Measurements from ENCODE around the gene MT1F. TPM values are rescaled to one million over a fixed set of nuclear protein-coding genes. Genes with fewer than 3 reads are reported as not detected.

The MT1F gene
- total and polyA plus RNA-seq, 2 donors (not counting 1 experiment from before 2014, with no cell fraction given): 4.3 to 5.3 TPM

GRCh38 chr16:56649271-56649670, 8.5 kb upstream of the MT1F start:
- Mint-ChIP-seq H3K27ac (no peak overlapping the region), H3K27me3 (peaks cover 42% of the 10 kb centered on the region), H3K4me1 (peaks cover 12% of the 10 kb centered on the region), H3K9me3 (ENCODE audit: insufficient read depth) (no peaks in the 10 kb centered on the region), H3K4me3 (no peak overlapping the region)
- Histone ChIP-seq H3K9me3 (ENCODE audit: control extremely low read depth in 1 of 3, control insufficient read depth in 2 of 3, insufficient read depth in 1 of 3, low read length in 2 of 3) (no peaks in the 10 kb centered on the region), H3K79me2 (ENCODE audit: control insufficient read depth, insufficient read depth, low read length) (no peaks in the 10 kb centered on the region), H3K9ac (ENCODE audit: low read length) (no peak overlapping the region), H3K4me2 (replicated peaks; ENCODE audit: low read depth, low read length, poor library complexity, severe bottlenecking) (no peak overlapping the region), H3K36me3 (replicated peaks in 1 of 2; ENCODE audit: control extremely low read depth in 1 of 2, control insufficient read depth in 1 of 2, extremely low read depth in 1 of 2, insufficient read depth in 2 of 2, low read length in 1 of 2) (no peaks in the 10 kb centered on the region), H4K20me1 (ENCODE audit: control insufficient read depth, insufficient read depth, low read length, poor library complexity, severe bottlenecking) (no peaks in the 10 kb centered on the region), H3K27ac (ENCODE audit: low read length in 2 of 2) (no peak overlapping the region), H2AFZ (ENCODE audit: insufficient read depth, low read depth, low read length, poor library complexity, severe bottlenecking) (no peak overlapping the region), H3K4me1 (ENCODE audit: control insufficient read depth in 2 of 2, insufficient read depth in 2 of 2, low read length in 2 of 2) (peaks cover 4 to 17% of the 10 kb centered on the region in 2 donors), H3K27me3 (replicated peaks in 1 of 4; ENCODE audit: control extremely low read depth in 1 of 4, control insufficient read depth in 3 of 4, insufficient read depth in 4 of 4, low read length in 3 of 4) (peaks cover 0 to 41% (median 13%) of the 10 kb centered on the region in 4 experiments), H3K4me3 (ENCODE audit: control extremely low read depth in 1 of 5, extremely low read depth in 1 of 5, insufficient read depth in 1 of 5, low read depth in 2 of 5, low read length in 4 of 5) (no peak overlapping the region)
- intact Hi-C loops (cut with micrococcal nuclease): no loop called here
- ChIA-PET CTCF (no interaction called here), POLR2A (no interaction called here)
- 90% methylated on average over 2 of the region's 2 CpGs for WGBS (ENCODE audit: insufficient coverage)
- no peak for ATAC-seq (ENCODE audit: low read depth)
- TF ChIP-seq CTCF (IDR thresholded peaks at IDR 0.05) (no peak), EZH2 (IDR thresholded peaks at IDR 0.05; ENCODE audit: borderline replicate concordance, insufficient read depth, low read depth, low read length, poor library complexity, severe bottlenecking) (no peak)
- no peak for DNase-seq

DNA sequence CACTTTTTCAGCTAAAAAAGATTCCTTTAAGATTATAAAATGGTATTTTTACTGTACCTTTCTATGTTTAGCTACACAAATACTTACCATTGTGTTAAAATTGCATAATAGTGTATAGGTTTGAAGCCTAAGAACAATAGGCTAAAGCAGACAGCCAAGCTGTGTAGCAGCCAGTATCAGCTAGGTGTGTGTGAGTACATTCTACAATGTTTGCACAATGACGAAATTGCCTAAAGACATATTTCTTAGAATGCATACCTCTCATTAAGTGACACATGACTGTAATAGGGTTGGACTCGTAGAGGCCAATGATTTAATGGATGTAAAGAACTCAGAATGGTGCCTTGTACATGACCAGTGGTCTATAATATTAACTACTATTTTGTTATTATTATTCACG, 7.9 kb upstream of the MT1F start:
- Histone ChIP-seq H3K4me2 (replicated peaks; ENCODE audit: low read depth, low read length, poor library complexity, severe bottlenecking) (no peak overlapping the region), H3K4me3 (ENCODE audit: control extremely low read depth in 1 of 5, extremely low read depth in 1 of 5, insufficient read depth in 1 of 5, low read depth in 2 of 5, low read length in 4 of 5) (no peak overlapping the region), H3K9ac (ENCODE audit: low read length) (no peak overlapping the region), H3K4me1 (ENCODE audit: control insufficient read depth in 2 of 2, insufficient read depth in 2 of 2, low read length in 2 of 2) (peaks cover 4 to 19% of the 10 kb centered on the region in 2 donors), H4K20me1 (ENCODE audit: control insufficient read depth, insufficient read depth, low read length, poor library complexity, severe bottlenecking) (no peaks in the 10 kb centered on the region), H2AFZ (ENCODE audit: insufficient read depth, low read depth, low read length, poor library complexity, severe bottlenecking) (no peak overlapping the region), H3K9me3 (ENCODE audit: control extremely low read depth in 1 of 3, control insufficient read depth in 2 of 3, insufficient read depth in 1 of 3, low read length in 2 of 3) (no peaks in the 10 kb centered on the region), H3K27ac (ENCODE audit: low read length in 2 of 2) (no peak overlapping the region), H3K79me2 (ENCODE audit: control insufficient read depth, insufficient read depth, low read length) (no peaks in the 10 kb centered on the region), H3K36me3 (replicated peaks in 1 of 2; ENCODE audit: control extremely low read depth in 1 of 2, control insufficient read depth in 1 of 2, extremely low read depth in 1 of 2, insufficient read depth in 2 of 2, low read length in 1 of 2) (no peaks in the 10 kb centered on the region), H3K27me3 (replicated peaks in 1 of 4; ENCODE audit: control extremely low read depth in 1 of 4, control insufficient read depth in 3 of 4, insufficient read depth in 4 of 4, low read length in 3 of 4) (peaks cover 0 to 36% (median 13%) of the 10 kb centered on the region in 4 experiments)
- ChIA-PET CTCF (no interaction called here), POLR2A (no interaction called here)
- Mint-ChIP-seq H3K4me1 (peaks cover 13% of the 10 kb centered on the region), H3K9me3 (ENCODE audit: insufficient read depth) (no peaks in the 10 kb centered on the region), H3K27ac (no peak overlapping the region), H3K4me3 (no peak overlapping the region), H3K27me3 (peaks cover 37% of the 10 kb centered on the region)
- intact Hi-C loops (cut with micrococcal nuclease): no loop called here
- ATAC-seq (ENCODE audit: low read depth) (no peak), DNase-seq (no peak)
- no peak for TF ChIP-seq CTCF (IDR thresholded peaks at IDR 0.05)
- no peak for TF ChIP-seq EZH2 (IDR thresholded peaks at IDR 0.05; ENCODE audit: borderline replicate concordance, insufficient read depth, low read depth, low read length, poor library complexity, severe bottlenecking)
- no CpG with 5 or more reads among the region's 3 CpGs for WGBS (ENCODE audit: insufficient coverage)
